H9 (cell line): ENCODE measurements around the gene CHST15. TPM values are rescaled to one million over a fixed set of nuclear protein-coding genes. Genes with fewer than 3 reads are reported as not detected.

Source experiments
- DNase-seq: peaks from one replicate; pipeline ENCODE4 v3.0.0-alpha.2; 2017
- H2AFZ ChIP-seq: one replicate; pipeline ENCODE4 v1.6.1; 2013; ENCODE audit warnings: mild to moderate bottlenecking, low read length, control low read depth, moderate library complexity
- H2AK5ac ChIP-seq: 2 replicates; pipeline ENCODE4 v1.6.1; 2013; ENCODE audit warnings: low read length, control low read depth, mixed read lengths; ENCODE audit not compliant: insufficient read length
- H2BK120ac ChIP-seq: one replicate; pipeline ENCODE4 v1.6.1; 2013; ENCODE audit warnings: low read depth, mild to moderate bottlenecking, low read length, control low read depth, inconsistent platforms; ENCODE audit not compliant: poor library complexity, severe bottlenecking
- H2BK12ac ChIP-seq: 2 replicates; pipeline ENCODE4 v1.6.1; 2013; ENCODE audit warnings: low read length, control low read depth, mixed read lengths, low read depth; ENCODE audit not compliant: insufficient read length
- H2BK15ac ChIP-seq: 2 replicates; pipeline ENCODE4 v1.6.1; 2013; ENCODE audit warnings: low read depth, low read length, control low read depth
- H2BK20ac ChIP-seq: one replicate; pipeline ENCODE4 v1.6.1; 2013; ENCODE audit warnings: low read depth, mild to moderate bottlenecking, low read length, control low read depth, inconsistent platforms; ENCODE audit not compliant: poor library complexity, severe bottlenecking
- H2BK5ac ChIP-seq: 2 replicates; pipeline ENCODE4 v1.6.1; 2013; ENCODE audit warnings: low read length, control low read depth, mixed read lengths; ENCODE audit not compliant: insufficient read length
- H3K14ac ChIP-seq: 2 replicates; pipeline ENCODE4 v1.6.1; 2013; ENCODE audit warnings: low read length, control low read depth; ENCODE audit not compliant: insufficient read depth
- H3K18ac ChIP-seq: 2 replicates; pipeline ENCODE4 v1.6.1; 2013; ENCODE audit warnings: low read depth, mild to moderate bottlenecking, mixed read lengths, low read length, control low read depth; ENCODE audit not compliant: insufficient read length
- H3K23ac ChIP-seq: 2 replicates; pipeline ENCODE4 v1.6.1; 2013; ENCODE audit warnings: low read length, control low read depth, mixed read lengths, low read depth; ENCODE audit not compliant: insufficient read length
- H3K23me2 ChIP-seq: 2 replicates; pipeline ENCODE4 v1.6.1; 2013; ENCODE audit warnings: low read depth, mild to moderate bottlenecking, mixed read lengths, low read length, control low read depth; ENCODE audit not compliant: insufficient read length, poor library complexity, severe bottlenecking
- H3K27ac ChIP-seq: 2 replicates; pipeline ENCODE4 v1.5.1; 2013; ENCODE audit warnings: low read length, control low read depth, mixed read lengths, low read depth; ENCODE audit not compliant: insufficient read length
- H3K27me3 ChIP-seq: 2 replicates; pipeline ENCODE4 v1.6.1; 2013; ENCODE audit warnings: low read length, control low read depth, inconsistent platforms; ENCODE audit not compliant: insufficient read depth
- H3K4ac ChIP-seq: 2 replicates; pipeline ENCODE4 v1.6.1; 2013; ENCODE audit warnings: low read depth, mild to moderate bottlenecking, control low read depth, inconsistent platforms, low read length, moderate library complexity
- H3K4me1 ChIP-seq: 2 replicates; pipeline ENCODE4 v1.6.1; 2013; ENCODE audit warnings: low read length, control low read depth, inconsistent platforms; ENCODE audit not compliant: insufficient read depth
- H3K4me2 ChIP-seq: 2 replicates; pipeline ENCODE4 v1.6.1; 2013; ENCODE audit warnings: low read length, control low read depth, mixed read lengths; ENCODE audit not compliant: insufficient read length, insufficient read depth
- H3K56ac ChIP-seq: 2 replicates; pipeline ENCODE4 v1.6.1; 2013; ENCODE audit warnings: low read depth, mild to moderate bottlenecking, mixed read lengths, low read length, control low read depth; ENCODE audit not compliant: insufficient read length
- H3K79me1 ChIP-seq: 2 replicates; pipeline ENCODE4 v1.6.1; 2013; ENCODE audit warnings: low read depth, mild to moderate bottlenecking, moderate library complexity, low read length, control low read depth, inconsistent platforms; ENCODE audit not compliant: insufficient read depth, poor library complexity, severe bottlenecking
- H3K79me2 ChIP-seq: 2 replicates; pipeline ENCODE4 v1.6.1; 2013; ENCODE audit warnings: low read length, control low read depth, inconsistent platforms; ENCODE audit not compliant: insufficient read depth
- H3K9ac ChIP-seq: 2 replicates; pipeline ENCODE4 v1.6.1; 2013; ENCODE audit warnings: low read length, control low read depth, mixed read lengths; ENCODE audit not compliant: insufficient read length; ENCODE audit errors: extremely low read depth
- H3K9me3 ChIP-seq: one replicate; pipeline ENCODE4 v1.6.1; 2013; ENCODE audit warnings: low read depth, low read length, inconsistent platforms; ENCODE audit not compliant: control insufficient read depth
- H3T11ph ChIP-seq: one replicate; pipeline ENCODE4 v1.6.1; 2013; ENCODE audit warnings: mild to moderate bottlenecking, low read length, control low read depth, inconsistent platforms
- H4K20me1 ChIP-seq: one replicate; pipeline ENCODE4 v1.6.1; 2013; ENCODE audit not compliant: control insufficient read depth, insufficient read length, insufficient read depth
- H4K5ac ChIP-seq: 2 replicates; pipeline ENCODE4 v1.6.1; 2013; ENCODE audit warnings: low read depth, mild to moderate bottlenecking, mixed read lengths, low read length, control low read depth; ENCODE audit not compliant: insufficient read length
- H4K8ac ChIP-seq: replicated peaks from 2 replicates; pipeline ENCODE4 v1.6.1; 2013; ENCODE audit warnings: low read length, control low read depth, mixed read lengths, low read depth; ENCODE audit not compliant: insufficient read length
- H4K91ac ChIP-seq: 2 replicates; pipeline ENCODE4 v1.6.1; 2013; ENCODE audit warnings: low read depth, mild to moderate bottlenecking, moderate library complexity, mixed read lengths, low read length, control low read depth; ENCODE audit not compliant: insufficient read length
- H3K27ac Mint-ChIP-seq, 3 experiments: 2 replicates in 2 of 3; 3 replicates in 1 of 3; pipeline ENCODE4 v1.8.0; 2020 to 2021; ENCODE audit warnings: mixed read lengths in 3 of 3, mild to moderate bottlenecking in 1 of 3, moderate library complexity in 1 of 3
- H3K27me3 Mint-ChIP-seq: 2 replicates; pipeline ENCODE4 v1.8.0; 2021; ENCODE audit warnings: low read depth, mild to moderate bottlenecking, moderate library complexity, mixed read lengths
- H3K36me3 Mint-ChIP-seq, 3 experiments: 2 replicates in 2 of 3; 3 replicates in 1 of 3; pipeline ENCODE4 v1.8.0; 2020 to 2021; ENCODE audit warnings: low read depth in 3 of 3, mixed read lengths in 3 of 3; ENCODE audit not compliant: insufficient read depth in 1 of 3
- H3K4me1 Mint-ChIP-seq, 2 experiments: 2 replicates each; pipeline ENCODE4 v1.8.0; 2020; ENCODE audit warnings: mixed read lengths in 2 of 2
- H3K4me3 Mint-ChIP-seq, 2 experiments: 2 replicates in 1 of 2; 3 replicates in 1 of 2; pipeline ENCODE4 v1.8.0; 2020 to 2021; ENCODE audit warnings: mild to moderate bottlenecking in 2 of 2, mixed read lengths in 2 of 2, moderate library complexity in 1 of 2
- H3K9me3 Mint-ChIP-seq, 2 experiments: 2 replicates in 1 of 2; 3 replicates in 1 of 2; pipeline ENCODE4 v1.8.0; 2020; ENCODE audit warnings: mild to moderate bottlenecking in 2 of 2, mixed read lengths in 2 of 2, moderate library complexity in 1 of 2
- CTCF ChIP-seq: fragments of 200-600 bp; sonication (generic); conservative IDR thresholded peaks from 3 replicates; pipeline ENCODE4 v1.8.0; 2021; ENCODE audit warnings: antibody characterized with exemption, mild to moderate bottlenecking
- WGBS: extraction: QIAGEN DNeasy Blood & Tissue Kit; methylation state at CpG from one replicate; pipeline ENCODE4 v1.1.7; 2013; ENCODE audit warnings: missing lambda C conversion rate, low lambda C conversion rate, mixed read lengths; ENCODE audit not compliant: insufficient read length; ENCODE audit errors: extremely low coverage; 5-methylcytosine and 5-hydroxymethylcytosine counted together
- total RNA-seq: library from RNA; stranded (reverse); gene quantifications from 2 replicates; pipeline ENCODE4 v1.2.1, GENCODE V29; 2021

Gene CHST15
- total RNA-seq, 1 experiment from 2014 or later, result 8.7 TPM

GRCh38 chr10:124063750-124064603 is 29.4 kb downstream of the CHST15 start:
- H3K27ac Mint-ChIP-seq, result peak overlapping the region in 1 of 3 experiments; percentile 81; a peak in 2 of 7 replicates
- Histone ChIP-seq H2BK5ac (no peak overlapping the region), H4K5ac (no peak overlapping the region), H2BK15ac (no peak overlapping the region), H3K18ac (no peak overlapping the region), H2BK120ac (no peak overlapping the region), H4K8ac (no peak overlapping the region), H3T11ph (no peak overlapping the region), H3K23me2 (no peaks in the 10 kb centered on the region), H3K9me3 (no peaks in the 10 kb centered on the region), H2BK20ac (no peak overlapping the region), H3K79me2 (no peaks in the 10 kb centered on the region), H2BK12ac (no peak overlapping the region), H3K27me3 (no peaks in the 10 kb centered on the region), H3K4me2 (no peak overlapping the region), H3K56ac (no peak overlapping the region), H3K79me1 (no peaks in the 10 kb centered on the region), H3K4me1 (peaks cover 5% of the 10 kb centered on the region; the same call in 1 of the 2 replicates), H4K20me1 (no peaks in the 10 kb centered on the region), H4K91ac (no peak overlapping the region), H3K27ac (no peak overlapping the region), H3K9ac (no peak overlapping the region), H2AFZ (no peak overlapping the region), H3K14ac (no peak overlapping the region), H2AK5ac (no peak overlapping the region), H3K4ac (no peak overlapping the region), H3K23ac (no peak overlapping the region)
- no peak overlapping the region for H3K4me3 Mint-ChIP-seq
- H3K27me3 Mint-ChIP-seq, result peaks cover 1% of the 10 kb centered on the region; the same call in 1 of the 2 replicates
- H3K4me1 Mint-ChIP-seq, result peaks cover 32 to 44% of the 10 kb centered on the region in 2 experiments
- no peaks in the 10 kb centered on the region for H3K9me3 Mint-ChIP-seq
- TF ChIP-seq CTCF, result no peak
- H3K36me3 Mint-ChIP-seq, result no peaks in the 10 kb centered on the region
- WGBS, result no CpG with 5 or more reads among the region's 18 CpGs
- DNase-seq, result no peak
